Panc1 (cell line): ENCODE results near the gene CCDC154.
A peak's percentile ranks its signal among the peaks of the same experiment; 100 is the strongest.

ENCODE experiments used
- POLR2AphosphoS5 ChIP-seq: IDR thresholded peaks from 2 replicates; pipeline ENCODE4 v1.6.1; 2012; ENCODE audit warnings: mild to moderate bottlenecking, low read depth, low read length, moderate library complexity
- SIN3A ChIP-seq: IDR thresholded peaks from 2 replicates; pipeline ENCODE4 v1.6.1; 2012; ENCODE audit warnings: low read depth, mild to moderate bottlenecking, low read length, moderate library complexity, borderline replicate concordance; ENCODE audit not compliant: insufficient read depth
- TF ChIP-seq, protein P1 (sequence below): fragments of 450-650 bp; IDR thresholded peaks from 2 replicates; pipeline ENCODE4 v1.5.1; 2017; ENCODE audit warnings: mild to moderate bottlenecking

DNA sequence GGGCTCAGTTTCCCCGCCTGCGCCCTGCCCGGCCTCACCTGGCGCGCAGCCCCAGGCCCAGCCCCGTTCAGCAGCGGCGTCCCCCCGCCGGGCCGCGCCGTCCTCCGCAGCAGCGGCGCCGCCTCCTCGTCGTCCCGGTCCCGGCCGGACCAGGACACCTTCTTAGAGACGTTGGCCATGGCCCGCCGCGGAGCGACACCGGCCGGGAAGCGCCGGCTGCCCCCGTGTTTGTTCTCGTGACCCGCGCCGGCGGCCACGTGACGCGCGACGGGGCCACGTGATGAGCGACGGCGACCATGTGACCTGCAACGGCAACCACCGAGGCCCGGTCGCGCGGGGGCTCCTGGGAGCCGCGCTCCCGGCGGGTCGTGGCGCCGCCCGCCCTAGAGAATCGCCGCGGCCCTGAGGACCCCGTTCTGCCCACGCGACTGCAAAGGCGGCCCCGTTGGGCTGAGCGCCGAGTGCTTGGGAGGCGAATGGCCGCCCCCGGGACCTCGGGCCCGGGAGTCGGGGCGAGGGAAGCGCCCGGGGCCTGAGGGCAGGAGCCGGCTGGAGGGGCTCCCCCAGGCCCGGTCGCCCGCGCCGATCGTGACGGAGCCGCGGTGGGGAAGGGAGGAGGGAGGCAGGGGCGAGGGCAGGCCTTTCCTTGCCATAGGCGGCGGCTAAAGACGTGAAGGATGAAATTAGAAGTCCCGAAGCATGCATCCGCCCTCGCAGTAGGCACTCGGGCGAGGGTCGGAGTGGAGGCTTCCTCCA is 30.6 kb upstream of the CCDC154 start, which contains the start of gene CLCN7:
- TF ChIP-seq SIN3A (peak; percentile 98; the same call in 1 of the 2 replicates), POLR2AphosphoS5 (peak; percentile 60)
- TF ChIP-seq, protein P1, sequence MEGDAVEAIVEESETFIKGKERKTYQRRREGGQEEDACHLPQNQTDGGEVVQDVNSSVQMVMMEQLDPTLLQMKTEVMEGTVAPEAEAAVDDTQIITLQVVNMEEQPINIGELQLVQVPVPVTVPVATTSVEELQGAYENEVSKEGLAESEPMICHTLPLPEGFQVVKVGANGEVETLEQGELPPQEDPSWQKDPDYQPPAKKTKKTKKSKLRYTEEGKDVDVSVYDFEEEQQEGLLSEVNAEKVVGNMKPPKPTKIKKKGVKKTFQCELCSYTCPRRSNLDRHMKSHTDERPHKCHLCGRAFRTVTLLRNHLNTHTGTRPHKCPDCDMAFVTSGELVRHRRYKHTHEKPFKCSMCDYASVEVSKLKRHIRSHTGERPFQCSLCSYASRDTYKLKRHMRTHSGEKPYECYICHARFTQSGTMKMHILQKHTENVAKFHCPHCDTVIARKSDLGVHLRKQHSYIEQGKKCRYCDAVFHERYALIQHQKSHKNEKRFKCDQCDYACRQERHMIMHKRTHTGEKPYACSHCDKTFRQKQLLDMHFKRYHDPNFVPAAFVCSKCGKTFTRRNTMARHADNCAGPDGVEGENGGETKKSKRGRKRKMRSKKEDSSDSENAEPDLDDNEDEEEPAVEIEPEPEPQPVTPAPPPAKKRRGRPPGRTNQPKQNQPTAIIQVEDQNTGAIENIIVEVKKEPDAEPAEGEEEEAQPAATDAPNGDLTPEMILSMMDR = no peak
